GM18867 (cell line): ENCODE measurements around the gene CERKL.

Source experiments
- ATAC-seq: cut with Tn5 transposase; IDR thresholded peaks from one replicate; pipeline ENCODE4 v1.9.1; 2021; ENCODE audit warnings: mild to moderate bottlenecking, moderate library complexity; ENCODE audit not compliant: unreplicated experiment

The CERKL gene

DNA sequence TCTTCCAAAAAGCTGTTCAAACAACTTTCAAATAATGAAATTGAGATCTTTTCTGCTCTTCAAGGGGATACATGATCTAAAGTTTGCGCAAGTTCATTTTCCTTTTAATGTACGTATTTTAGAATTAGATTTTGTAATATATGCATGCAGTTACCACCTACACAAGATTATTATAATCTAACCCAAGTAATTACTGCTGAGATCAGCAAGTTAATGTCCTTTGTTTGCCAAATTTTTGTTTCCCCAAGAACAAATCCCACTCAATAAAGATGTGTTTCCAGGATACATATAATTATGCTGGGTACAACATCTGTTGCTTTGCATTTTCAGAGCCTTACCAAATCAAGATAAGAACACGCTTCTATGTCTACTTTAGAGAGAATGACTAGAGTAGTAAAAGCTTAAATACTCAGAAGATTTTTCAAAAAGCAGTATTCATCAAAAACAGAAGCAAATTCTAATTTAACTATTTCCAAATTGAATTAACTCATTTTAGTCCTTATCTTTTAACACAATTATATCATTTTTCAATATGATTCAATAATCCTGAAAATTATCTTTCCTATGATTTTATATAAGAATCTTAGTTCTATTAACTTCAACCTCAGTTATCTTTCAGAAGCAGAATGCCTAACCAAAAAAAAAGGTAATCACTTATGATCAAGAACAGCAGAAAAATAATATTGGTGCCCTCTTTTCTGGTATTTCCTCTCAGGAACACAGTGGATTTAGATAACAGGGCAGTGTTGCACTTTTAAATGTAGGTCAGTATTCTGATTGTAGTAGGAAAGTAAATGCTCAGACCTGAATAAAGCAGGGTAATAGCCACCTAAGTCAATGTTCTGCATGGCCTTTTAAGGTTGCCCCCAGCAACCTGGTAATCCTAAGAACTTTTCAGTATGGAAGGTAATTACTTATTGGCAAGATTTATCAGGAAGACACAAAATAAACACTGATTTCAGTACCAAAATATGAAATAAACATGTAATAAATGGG lies 28.0 kb downstream of the CERKL start:
- ATAC-seq: no peak

DNA sequence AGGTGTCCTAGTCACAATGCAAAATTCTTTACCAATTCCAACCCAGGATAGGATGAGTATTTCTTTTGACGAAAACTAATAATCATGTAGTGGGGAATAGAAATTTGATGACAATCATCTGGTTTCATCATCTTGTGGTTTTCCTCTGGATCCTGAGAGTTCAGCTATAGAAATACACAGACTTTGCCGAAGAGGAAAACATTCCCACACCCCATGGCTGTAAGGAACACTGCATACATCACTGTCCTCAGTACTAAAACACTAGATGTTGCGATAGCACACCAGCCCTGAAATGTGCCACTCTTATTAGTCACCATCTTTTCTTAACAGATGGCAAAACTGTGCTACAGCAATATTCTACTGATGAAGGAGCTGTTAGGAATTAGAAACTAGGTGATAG lies 29.4 kb downstream of the CERKL start:
- no peak for ATAC-seq

- no peak for ATAC-seq
These were observed 30.2 kb downstream of the CERKL start for GRCh38 chr2:181626671-181627070.

GRCh38 chr2:181623159-181623558 lies 33.7 kb downstream of the CERKL start:
- no peak for ATAC-seq

DNA sequence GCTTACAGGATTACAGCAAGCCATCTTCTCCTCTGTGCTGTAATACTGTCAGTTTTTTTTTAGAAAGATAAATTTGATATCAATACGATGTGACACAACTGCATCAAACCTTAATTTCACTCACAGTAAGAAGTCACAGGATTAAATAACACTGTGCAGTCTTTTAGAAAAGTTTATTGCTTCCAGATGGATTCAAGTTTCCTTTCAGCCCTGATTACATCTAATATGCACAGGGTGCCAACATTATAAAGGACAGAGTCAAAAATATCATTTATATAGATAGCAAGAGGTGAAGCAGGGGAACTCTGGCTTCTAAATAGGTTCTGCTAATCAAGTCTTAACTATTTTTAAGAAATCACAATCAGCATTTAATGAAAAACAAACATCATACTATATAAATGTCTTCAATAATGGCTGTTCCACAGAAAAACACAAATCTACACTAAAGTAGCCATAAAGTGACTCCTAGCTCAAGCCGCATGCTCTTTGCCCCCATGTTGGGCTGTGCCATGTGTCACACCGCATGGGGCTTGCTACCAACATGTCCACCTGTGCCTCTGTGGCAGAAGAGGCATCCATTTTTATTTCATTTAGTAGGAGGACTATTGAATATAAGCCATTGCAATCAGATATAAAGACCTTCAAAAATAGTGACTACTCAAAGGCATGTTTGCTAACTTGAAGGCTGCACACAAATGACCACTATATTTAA lies 35.0 kb downstream of the CERKL start:
- ATAC-seq: no peak

GRCh38 chr2:181619516-181619915 lies 37.4 kb downstream of the CERKL start:
- no peak for ATAC-seq

- no peak for ATAC-seq
These were observed 40.2 kb downstream of the CERKL start for GRCh38 chr2:181616715-181617114.

DNA sequence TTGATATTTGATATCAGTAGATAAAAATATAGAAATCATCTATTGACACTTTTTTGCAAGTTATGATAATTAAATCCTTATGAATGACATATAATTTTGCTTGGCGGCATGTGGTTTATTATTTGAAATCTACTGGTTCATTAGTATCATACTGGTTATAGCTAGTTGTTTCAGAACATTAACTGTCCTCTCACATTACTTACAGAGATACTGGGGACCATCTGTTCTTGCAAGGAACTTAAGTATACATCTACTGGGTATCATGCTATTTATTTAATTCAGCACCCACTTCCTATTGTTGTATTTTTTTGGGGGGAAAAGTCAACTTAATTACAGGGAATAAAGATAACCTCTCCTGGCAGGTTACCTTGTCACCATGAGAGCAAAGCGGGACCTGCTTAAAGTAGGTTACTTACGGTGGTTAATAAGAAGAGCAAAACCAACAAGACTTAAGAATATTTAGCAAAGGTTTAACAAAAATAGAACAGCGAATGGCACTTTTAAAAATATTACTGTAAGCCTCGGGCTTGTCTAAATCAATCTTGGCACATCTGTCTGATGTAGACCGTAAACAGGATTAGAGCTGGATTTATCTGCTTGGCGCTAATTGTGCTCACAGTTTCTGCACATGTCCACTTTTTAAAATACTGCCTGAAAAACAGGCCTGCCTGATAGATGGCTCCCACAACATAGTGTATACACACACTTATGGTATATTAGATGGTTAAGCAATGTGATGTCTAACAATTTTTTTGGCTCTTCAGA lies 41.8 kb downstream of the CERKL start:
- ATAC-seq: no peak

- ATAC-seq: no peak
These were observed 43.7 kb downstream of the CERKL start for GRCh38 chr2:181613241-181613640.

DNA sequence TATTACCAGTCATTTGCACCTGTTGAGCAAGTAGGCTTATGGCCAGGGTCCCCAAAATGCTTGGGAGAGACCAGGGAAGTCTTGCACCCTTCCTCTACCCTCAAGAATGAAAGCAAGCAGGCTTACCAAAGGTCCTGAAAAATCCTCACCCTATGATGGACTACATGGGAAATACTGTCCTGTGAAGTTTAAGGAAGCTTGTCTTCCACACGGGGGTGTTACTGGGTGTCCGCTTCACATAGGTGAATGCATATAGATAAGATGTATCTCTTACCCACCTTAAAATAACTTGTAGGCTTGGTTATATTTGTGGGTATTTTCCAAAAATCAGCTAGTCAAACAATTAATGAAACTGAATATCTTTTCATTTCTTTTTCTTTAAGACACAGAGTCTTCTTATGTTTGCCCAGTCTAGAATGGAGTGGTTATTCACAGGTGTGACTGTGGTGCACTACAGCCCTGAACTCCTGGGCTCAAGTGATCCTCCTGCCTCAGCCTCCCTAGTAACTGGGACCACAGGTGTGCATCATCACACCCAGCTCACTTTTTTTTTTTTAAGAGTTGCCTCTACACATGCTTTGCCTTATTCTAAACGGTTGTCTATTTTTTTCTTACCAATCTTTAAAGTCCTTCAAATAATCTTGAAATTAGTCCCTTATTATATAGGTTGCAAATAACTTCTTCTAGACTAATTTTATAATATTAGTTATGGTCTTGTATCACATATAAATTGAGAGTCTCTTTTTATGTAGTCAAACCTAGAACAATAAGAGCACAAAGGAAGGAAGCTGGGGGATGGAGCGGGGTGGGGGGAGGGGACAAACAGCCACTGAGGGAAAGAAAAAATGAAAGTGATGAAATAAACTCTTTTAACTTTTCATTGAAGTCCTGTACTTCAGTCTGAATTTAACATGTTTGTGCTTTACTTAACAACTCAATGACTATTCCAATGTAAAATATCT lies 49.0 kb downstream of the CERKL start:
- no peak for ATAC-seq

DNA sequence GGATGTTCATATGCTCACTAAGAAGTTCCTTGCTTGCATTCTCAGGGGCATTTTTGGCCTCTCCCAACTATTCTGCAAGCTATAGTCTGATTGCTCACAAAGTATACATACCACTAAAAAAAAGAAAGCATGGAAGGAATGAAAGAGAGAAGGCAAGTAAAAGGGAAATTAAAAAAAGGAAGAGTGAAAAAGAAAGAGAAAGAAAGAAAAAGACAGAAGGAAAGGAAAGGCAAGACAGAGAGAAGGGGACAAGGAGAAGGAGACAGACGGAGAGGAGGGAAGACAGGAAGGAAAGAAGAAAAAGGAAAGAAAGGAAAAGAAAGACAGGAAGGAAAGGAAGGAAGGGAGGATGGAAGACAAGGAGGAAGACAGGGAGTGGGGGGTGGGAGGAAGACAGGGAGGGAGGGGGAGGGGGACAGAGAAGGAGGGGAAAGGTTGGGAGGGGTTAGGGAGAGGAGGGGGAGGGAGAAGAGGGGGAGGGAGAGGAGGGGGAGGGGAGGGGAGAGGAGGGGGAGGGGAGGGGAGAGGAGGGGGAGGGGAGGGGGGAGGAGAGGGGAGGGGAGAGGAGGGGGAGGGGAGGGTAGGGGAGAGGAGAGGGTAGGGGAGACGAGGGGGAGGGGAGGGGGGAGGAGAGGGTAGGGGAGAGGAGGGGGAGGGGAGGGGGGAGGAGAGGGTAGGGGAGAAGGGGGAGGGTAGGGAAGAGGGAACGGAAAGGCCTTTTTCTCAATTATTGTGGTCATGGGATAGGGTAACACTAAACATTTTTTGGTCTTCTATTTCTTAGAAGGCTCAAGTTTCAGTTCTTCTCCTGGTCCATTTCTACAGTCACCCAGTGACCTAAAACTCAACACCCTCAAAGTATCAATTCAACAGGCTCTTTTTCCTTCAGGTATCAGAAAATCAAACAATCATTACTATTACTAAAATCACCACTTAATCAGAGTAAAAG lies 50.7 kb downstream of the CERKL start:
- no peak for ATAC-seq

DNA sequence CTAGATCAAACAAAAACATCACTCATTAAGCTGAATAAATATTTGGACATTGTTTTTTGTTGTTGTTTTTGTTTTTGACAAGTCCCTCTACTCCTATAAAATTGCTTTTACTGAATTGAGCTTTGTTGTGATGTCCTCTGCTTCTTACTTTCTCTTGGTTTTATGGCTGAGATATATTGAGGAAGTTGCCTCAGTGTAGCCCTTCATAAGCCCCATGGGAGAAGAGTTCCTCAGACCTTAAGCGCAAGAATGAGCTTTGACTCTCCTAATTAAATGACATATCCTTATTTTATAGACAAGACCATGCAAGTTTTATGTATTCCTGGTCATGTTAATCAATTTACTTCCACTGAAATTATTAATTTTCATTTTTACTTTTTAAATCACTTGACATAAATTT lies 54.9 kb downstream of the CERKL start:
- no peak for ATAC-seq

GRCh38 chr2:181596556-181596955 lies 60.3 kb downstream of the CERKL start:
- no peak for ATAC-seq

DNA sequence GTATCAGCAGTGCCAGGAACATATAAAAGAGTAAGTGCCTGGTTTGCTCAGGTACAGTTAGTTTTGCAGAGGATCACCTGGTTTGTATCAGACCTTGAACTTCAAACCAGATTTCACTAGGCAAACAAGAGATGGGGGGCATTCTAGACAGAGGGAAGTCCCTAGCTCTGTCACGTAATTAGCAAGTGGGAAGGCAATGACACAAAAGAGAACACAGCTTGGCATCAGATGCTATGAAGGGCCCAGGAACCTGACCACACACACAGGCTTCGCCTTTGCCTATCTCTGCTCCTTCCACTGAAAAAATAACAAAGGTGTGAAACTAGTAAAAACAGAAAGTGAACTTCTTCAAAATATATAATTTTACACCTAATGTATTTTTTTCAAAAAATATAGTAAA lies 62.6 kb downstream of the CERKL start:
- ATAC-seq: peak; percentile 73

- ATAC-seq: no peak
These were observed 67.1 kb downstream of the CERKL start for GRCh38 chr2:181589779-181590178.

DNA sequence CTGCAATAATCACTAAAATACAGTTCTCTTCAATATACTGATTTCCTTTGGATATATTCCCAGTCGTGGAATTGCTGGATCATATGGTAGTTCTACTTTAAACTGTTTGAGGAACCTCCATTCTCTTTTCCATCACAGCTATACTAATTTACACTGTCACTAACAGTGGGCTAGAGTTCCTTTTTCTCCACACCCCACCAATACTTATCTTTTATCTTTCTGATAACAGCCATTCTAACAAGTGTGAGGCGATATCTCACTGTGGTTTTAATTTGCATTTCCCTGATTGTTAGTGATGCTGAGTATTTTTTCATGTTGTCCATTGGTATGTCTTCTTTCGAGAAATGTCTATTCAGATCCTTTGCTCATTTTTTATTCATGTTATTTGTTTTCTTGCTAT lies 68.4 kb downstream of the CERKL start:
- ATAC-seq: no peak

DNA sequence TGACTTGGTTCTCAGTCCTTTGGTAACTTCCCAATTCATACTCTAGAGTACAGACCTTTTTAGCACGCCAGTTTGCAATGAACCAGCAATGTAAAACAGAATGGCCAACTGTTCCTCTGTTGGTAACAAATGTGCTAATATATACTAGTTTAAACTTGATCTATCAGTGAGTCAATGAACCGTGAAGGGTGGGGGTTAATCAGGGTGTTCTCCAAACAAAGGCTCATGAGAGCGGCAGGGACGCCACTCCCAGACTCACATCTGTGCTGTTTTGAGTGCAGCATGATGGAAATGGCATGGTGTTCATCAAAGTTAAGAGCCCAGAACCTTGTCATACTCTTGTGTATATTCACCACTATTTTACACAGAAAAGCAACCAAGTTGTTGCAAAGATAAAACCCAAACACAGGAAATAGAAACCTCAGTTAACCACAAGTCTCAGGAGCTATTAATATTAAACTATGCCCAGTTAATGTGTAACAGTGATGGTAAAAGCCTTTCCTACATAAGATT lies 70.3 kb downstream of the CERKL start:
- ATAC-seq: peak; percentile 93

GRCh38 chr2:181585732-181586131 lies 71.2 kb downstream of the CERKL start:
- ATAC-seq: no peak

GRCh38 chr2:181581534-181581933 lies 75.4 kb downstream of the CERKL start:
- ATAC-seq: no peak
